Neural progenitor cell (in vitro differentiated cells): ENCODE measurements around the gene CNGA2.

Experiments
- EZH2 ChIP-seq: fragments of 200-600 bp; sonication (generic); IDR thresholded peaks from 2 replicates; pipeline ENCODE4 v1.6.1; 2017; ENCODE audit warnings: antibody characterized with exemption, mild to moderate bottlenecking, moderate library complexity
- EZH2phosphoT487 ChIP-seq: fragments of 200-600 bp; sonication (generic); IDR thresholded peaks from 2 replicates; pipeline ENCODE4 v1.6.1; 2017; ENCODE audit warnings: antibody characterized with exemption
- TF ChIP-seq, protein P1 (sequence below): fragments of 200-600 bp; sonication (generic); IDR thresholded peaks from 2 replicates; pipeline ENCODE4 v1.5.1; 2017; ENCODE audit warnings: antibody characterized with exemption, mild to moderate bottlenecking

GRCh38 chrX:151698485-151698884 is 36.1 kb upstream of the CNGA2 start:
- TF ChIP-seq, protein P1, sequence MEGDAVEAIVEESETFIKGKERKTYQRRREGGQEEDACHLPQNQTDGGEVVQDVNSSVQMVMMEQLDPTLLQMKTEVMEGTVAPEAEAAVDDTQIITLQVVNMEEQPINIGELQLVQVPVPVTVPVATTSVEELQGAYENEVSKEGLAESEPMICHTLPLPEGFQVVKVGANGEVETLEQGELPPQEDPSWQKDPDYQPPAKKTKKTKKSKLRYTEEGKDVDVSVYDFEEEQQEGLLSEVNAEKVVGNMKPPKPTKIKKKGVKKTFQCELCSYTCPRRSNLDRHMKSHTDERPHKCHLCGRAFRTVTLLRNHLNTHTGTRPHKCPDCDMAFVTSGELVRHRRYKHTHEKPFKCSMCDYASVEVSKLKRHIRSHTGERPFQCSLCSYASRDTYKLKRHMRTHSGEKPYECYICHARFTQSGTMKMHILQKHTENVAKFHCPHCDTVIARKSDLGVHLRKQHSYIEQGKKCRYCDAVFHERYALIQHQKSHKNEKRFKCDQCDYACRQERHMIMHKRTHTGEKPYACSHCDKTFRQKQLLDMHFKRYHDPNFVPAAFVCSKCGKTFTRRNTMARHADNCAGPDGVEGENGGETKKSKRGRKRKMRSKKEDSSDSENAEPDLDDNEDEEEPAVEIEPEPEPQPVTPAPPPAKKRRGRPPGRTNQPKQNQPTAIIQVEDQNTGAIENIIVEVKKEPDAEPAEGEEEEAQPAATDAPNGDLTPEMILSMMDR = no peak
- TF ChIP-seq EZH2 = no peak
- TF ChIP-seq EZH2phosphoT487 = no peak
